Measurements from ENCODE around the gene CTBS.
"Not testable (repeated sequence)": the region's sequence is repeated elsewhere in the genome, so short reads cannot be mapped to it uniquely, and the experiment has no call there.

CTBS gene

GRCh38 chr1:84573967-84574842, at the start of gene CTBS:
TSS of gene CTBS (minus strand) at chr1:84574440. CDS start at chr1:84574415, 25 bp downstream.
- peak; percentile 80 for DNase-seq

DNA sequence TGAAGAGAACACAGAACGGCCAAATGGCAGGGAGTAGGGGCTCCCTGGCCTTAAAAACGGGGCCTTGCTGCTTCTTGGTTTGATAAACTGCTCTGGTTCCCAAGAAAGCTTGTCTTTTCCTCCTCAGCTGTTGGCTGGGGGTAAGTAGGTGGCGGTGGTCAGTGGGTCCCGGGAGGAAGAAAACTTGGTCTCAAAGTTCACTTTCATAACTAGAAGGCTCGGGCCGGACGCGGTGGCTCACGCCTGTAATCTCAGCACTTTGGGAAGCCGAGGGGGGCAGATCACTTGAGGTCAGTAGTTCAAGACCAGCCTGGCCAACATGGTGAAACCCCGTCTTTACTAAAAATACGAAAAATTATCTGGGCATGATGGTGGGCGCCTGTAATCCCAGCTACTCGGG, 47.3 kb upstream of the CTBS start:
- DNase-seq, result no peak

DNA sequence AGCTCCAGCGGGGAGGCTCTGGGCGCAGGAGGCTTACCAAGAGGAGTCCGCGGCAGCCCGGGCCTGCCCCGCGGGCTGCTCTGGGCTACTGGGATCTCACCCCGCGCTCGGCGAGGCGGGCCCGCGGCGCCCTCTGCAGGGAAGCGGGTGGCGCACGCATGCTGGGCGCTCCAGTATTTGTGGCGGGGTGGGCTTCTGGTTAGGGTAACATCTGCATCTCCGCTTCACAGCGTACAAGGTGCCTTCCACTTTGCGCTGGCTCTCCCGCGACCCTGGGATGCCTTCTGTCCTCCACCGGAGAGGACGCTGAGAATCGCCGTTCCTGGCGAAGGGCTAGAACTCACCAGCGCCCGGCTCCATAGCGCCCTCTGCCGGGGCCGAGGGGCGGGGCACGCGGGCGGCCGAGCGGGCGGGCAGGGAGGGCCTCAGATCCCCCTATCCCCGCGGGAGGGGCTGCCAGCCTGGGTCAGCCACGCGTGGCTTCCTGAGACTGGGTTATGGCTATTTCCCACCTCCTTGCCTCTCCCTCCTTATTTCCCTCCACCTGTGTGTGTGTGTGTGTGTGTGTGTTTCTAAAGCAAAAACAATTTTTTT, 46.6 kb upstream of the CTBS start:
- peak; percentile 80 for DNase-seq

DNA sequence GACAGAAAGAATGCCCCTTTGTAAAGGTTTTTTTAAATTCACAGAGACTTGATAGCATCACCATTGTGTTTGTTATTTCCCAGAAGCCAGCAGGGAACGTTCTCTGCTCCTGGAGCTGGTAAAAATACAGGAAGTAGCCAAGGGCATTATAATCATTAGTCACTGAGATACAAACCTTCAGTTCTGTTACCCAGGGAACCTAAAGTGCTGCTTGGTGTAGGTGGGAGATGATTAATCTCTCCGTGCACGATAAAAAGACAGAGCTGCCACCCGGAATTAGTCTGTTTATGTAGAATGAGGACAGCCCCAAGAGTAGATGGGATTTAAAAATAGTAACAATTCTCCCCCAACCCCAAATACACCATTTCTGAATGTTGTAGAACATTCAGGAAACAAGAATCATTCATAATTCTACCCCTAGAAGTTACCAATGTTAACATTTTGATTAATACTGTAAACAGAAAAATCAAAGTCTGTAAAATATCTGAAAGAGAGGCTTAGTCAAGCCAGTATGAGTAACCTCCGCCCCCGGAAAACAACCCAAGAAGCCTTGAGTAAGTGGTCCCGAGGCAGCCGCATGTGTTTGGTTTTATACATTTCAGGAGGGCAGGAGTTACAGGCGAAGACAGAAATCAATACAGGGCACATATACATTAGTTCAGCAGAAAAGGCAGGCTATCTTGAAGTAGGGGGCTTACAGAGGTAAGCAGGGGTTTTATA, 45.3 kb upstream of the CTBS start:
- peak; percentile 18 for DNase-seq

GRCh38 chr1:84617349-84617748, 43.1 kb upstream of the CTBS start:
- no peak for DNase-seq

DNA sequence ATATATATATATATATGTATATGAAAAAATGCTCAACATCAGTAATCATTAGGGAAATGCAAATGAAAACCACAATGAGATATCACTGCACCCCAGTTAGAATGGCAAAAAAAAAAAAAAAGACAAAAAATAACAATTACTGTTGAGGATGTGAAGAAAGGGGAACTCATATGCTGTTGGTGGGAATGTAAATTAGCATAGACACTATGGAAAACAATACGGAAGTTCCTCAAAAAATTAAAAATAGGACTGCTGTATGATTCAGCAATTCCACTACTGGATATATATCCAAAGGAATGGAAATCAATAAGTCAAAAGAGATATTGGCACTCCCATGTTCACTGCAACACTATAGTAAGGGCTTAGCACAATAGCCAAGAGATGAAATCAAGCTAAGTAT, 41.5 kb upstream of the CTBS start:
- DNase-seq, result no peak

DNA sequence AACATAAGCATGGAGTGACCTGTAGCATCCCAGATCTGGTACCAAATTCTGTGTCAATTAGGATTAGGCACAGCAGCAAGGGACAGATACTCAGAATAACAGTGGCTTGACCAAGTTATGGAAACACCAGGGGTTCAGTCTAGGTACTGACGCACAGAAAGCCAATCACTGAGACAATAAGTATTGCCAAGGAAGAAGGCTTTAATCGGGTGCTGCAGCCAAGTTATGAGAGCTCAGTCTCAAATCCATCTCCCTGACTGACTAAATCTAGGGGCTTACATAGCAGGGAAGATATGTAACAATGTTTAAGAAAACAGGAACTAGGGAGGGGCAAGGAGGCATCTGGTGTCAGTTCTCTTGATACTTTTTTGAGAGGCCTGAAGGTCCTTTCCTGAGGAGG, 39.6 kb upstream of the CTBS start:
- DNase-seq, result no peak

DNA sequence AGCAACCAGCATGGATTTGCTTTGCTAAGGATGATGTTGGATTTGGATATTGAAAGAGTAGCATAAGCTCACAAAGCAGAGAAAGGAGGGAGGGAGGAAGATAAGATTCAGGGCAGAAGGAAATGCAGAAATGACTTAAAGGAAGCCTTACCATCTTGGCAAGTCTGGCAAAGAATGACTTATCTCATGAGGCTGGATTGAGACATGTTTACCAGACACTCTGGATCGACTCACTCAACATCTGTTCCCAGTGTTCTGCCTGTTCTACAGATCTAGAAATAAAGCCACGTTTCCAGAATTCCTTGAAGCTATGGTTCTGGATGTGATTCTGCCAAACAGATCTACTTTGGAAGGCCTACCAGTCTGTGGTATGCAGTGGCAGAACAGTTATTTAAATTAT, 38.8 kb upstream of the CTBS start:
- DNase-seq, result no peak

DNA sequence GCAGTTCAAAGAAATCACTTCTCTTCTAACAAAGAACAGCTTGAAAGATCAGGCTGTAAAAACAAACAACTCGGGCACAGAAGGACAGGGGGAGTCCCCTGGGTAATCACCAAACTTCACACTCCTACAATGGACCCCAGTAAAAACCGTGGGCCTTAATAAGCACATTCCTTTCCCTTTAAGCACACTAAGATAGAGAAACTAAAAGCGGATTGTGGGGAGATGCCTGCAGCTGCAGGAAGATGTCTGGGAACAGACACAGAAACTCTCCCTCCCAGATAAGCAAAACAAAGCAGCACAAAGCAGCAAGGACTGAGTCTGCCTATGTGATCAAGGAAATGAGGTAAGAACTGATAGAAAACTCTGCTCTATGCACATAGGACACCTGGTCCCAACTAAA, 37.6 kb upstream of the CTBS start:
- DNase-seq, result no peak

- DNase-seq, result no peak
These were observed 36.9 kb upstream of the CTBS start for GRCh38 chr1:84611091-84611490.

DNA sequence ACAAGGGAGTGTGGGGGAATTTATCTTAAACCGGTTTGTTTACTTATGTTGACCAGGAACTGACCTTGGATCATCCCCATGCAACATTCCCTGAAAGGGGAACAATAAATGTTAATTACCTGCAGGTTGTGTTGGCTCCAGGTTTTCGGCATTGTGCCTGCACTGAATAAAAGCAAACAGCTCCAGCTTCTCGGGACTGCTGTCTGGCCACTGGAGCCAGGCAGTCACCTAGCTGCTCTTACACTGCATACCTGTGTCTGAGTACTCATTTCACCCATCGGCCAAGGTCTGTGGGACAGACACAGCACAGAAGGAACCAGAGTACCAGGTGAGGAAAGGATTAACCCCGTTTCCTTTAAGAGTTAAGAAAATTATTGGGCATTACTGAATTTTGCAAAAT, 32.7 kb upstream of the CTBS start:
- no peak for DNase-seq

DNA sequence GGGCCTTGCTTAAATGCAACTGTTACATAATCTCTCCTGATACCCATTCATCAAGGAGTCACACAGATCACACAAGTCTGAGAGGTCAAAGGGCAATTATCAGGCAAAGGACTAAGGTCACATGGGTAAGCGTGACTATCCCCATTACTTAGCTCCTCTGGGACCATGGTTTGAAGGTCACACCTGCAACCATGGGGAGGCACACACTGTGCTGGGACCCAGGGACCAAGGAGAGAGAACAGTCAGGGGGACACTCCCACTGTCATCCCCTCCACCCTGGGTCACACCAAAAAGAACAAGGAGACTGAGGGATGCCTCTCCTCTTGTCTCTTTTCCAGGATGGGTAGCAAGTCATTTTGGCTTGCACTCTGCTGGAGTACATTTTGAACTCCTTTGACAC, 30.9 kb upstream of the CTBS start:
- no peak for DNase-seq

DNA sequence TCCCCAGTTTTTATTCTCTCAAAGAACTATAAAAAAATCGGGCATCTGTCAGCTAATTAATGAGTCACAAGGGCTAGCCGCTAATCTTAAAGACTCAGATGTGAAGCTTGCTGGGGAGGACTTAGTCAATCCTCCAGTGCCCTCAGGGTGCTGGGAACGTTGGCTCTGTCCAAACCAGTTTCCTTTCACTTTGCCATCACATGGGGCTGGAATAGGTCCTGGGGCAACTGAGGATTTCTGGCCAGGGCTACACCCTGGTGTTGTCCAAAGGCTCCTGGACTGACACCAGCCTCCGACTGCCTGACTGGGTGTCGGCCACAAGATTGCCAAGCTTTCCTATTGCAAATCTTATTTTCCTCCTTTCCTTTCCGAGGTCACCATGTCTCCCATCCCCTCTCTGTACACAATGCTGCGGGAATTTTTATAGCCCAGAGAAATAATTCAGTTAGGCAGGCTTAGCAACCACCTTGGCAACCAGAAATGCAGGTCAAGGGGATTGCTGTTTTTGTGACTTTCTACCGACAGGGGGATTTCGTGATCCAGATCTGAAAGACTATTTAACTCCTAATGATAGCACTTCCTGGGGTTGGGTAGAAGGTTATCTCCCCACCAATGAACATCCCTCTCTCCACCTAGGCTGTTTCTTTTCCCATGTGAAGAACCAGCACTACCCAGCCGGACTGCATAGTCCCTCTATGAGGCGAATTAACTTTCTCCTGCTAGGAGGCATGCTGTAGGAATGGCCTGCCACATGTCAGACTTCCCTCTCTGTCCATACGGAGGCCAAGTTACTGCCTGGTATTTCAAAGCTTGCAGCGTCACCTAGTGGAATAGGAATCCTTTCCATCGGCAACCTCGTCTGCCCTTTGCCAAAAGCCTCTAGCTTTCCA, 29.9 kb upstream of the CTBS start:
- no peak for DNase-seq

GRCh38 chr1:84603223-84603622, 29.0 kb upstream of the CTBS start:
- no peak for DNase-seq

- DNase-seq, result no peak
These were observed 26.6 kb upstream of the CTBS start for GRCh38 chr1:84600796-84601195.

DNA sequence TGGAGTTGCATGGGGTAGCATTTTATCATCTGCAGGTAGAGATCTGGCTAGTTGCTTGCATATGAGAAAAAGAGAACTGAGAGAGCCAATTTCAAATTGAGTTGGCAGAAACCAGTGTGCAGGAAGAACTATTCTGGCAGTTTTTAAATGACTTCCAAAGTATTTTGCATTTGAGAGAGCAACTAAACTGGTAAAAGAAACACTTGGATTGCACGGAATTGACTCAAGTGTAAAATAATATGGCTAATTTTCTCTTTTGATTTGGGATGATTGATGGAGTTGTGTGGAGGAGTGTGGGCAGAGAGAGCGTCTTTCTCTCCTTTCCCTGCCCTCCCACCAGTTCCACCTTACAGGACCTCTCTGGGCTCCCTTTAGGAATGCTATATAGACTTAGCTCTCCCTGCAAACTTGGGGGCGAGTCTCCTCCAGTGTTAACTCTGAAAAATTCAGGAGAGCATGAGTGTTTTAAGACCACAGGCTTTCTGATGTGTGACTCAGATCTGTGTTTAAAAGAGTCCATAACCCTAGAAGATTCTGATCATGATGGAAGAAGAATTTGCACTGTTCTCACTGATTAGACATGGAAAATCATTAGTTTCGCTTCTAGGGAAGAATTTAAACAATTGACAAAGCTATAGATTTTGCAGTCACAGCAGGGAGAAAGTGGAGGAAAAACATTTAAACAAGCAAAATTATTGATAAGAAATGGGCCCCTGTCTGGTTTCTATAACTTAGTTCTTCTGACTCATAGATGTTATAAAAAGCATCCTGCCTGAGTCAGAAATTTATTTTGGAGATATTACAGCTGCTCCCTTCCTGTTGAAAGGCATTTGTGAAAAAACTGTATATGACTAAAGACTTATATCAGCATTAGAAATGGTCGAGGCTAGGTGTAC, 24.9 kb upstream of the CTBS start:
- DNase-seq, result no peak

DNA sequence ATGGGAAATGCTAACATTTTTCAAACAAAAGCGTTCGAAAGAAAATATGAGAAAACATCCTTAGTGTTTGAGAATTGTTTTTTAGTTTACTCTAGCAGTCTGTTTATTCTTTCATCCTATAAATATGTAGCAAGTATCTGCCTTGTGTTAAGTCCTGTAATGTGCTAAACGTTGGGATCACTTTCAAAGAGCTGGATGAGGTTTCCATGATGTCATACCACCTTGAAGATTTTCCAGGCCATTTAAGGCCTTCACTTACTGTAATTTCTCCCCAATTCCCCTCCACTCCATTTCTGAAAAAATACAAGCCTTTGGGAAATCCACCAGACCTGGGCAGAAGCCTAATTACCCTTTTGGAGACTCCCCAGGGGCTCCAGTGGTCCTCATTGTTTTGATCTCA, 24.2 kb upstream of the CTBS start:
- DNase-seq, result no peak

GRCh38 chr1:84597011-84597410, 22.8 kb upstream of the CTBS start:
- DNase-seq, result no peak

- DNase-seq, result not testable (repeated sequence)
These were observed 20.7 kb upstream of the CTBS start for GRCh38 chr1:84594959-84595358.

DNA sequence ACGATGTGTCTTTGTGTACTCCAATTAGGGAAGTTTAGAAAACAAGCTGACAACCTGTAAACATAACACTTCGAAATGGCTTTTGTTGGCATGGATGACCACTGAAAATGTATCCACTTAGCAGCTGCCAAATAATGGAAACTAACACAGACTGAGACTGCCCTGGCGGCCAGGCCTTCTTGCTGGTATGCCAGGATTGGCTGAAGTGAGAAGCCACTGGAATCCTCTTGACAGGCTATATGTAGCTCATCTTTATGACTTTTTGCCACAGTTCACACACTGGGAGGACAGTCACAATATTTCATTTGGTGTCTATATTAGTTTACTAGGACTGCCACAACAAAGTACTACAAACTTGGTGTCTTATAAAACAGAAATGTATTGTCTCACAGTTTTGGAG, 12.9 kb upstream of the CTBS start:
- no peak for DNase-seq

GRCh38 chr1:84585803-84586202, 11.6 kb upstream of the CTBS start:
- DNase-seq, result no peak

- DNase-seq, result no peak
These were observed 9.9 kb upstream of the CTBS start for GRCh38 chr1:84584126-84584525.

All from NCI-H774 (cell line).